NCI-H345 (cell line): ENCODE measurements around the gene TFCP2.
A peak's percentile ranks its signal among the peaks of the same experiment; 100 is the strongest.

Source experiments
- DNase-seq: peaks from one replicate; lab custom pipeline; 2025; lab: John Stamatoyannopoulos, UW

TFCP2 gene

GRCh38 chr12:51196547-51196946 lies 23.6 kb upstream of the TFCP2 start:
- no peak for DNase-seq

GRCh38 chr12:51195841-51196240 lies 22.9 kb upstream of the TFCP2 start:
- DNase-seq: no peak

GRCh38 chr12:51192284-51192671 lies 19.3 kb upstream of the TFCP2 start:
- no peak for DNase-seq

- no peak for DNase-seq
Measured at GRCh38 chr12:51191516-51192283, 18.8 kb upstream of the TFCP2 start.

GRCh38 chr12:51190820-51191219 lies 17.9 kb upstream of the TFCP2 start:
- no peak for DNase-seq

GRCh38 chr12:51189790-51190355 lies 16.9 kb upstream of the TFCP2 start:
- no peak for DNase-seq

- DNase-seq: no peak
Measured at GRCh38 chr12:51188359-51189051, 15.6 kb upstream of the TFCP2 start.

- no peak for DNase-seq
Measured at GRCh38 chr12:51187370-51187987, 14.5 kb upstream of the TFCP2 start.

- no peak for DNase-seq
Measured at GRCh38 chr12:51186465-51187085, 13.6 kb upstream of the TFCP2 start.

- no peak for DNase-seq
Measured at GRCh38 chr12:51185171-51185717, 12.3 kb upstream of the TFCP2 start.

- peak; percentile 76 for DNase-seq
Measured at GRCh38 chr12:51183816-51184215, 10.9 kb upstream of the TFCP2 start.

- DNase-seq: no peak
Measured at GRCh38 chr12:51183349-51183748, 10.4 kb upstream of the TFCP2 start.

- no peak for DNase-seq
Measured at GRCh38 chr12:51181558-51181957, 8.6 kb upstream of the TFCP2 start.

GRCh38 chr12:51177897-51178296 lies 5.0 kb upstream of the TFCP2 start:
- no peak for DNase-seq

- no peak for DNase-seq
Measured at GRCh38 chr12:51174501-51174900, 1.6 kb upstream of the TFCP2 start.

- DNase-seq: no peak
Measured at GRCh38 chr12:51171884-51172514, 936 bp downstream of the TFCP2 start.

- DNase-seq: no peak
Measured at GRCh38 chr12:51163795-51164194, 9.1 kb downstream of the TFCP2 start.

GRCh38 chr12:51162217-51162616 lies 10.7 kb downstream of the TFCP2 start:
- DNase-seq: no peak

GRCh38 chr12:51160814-51161459 lies 12.0 kb downstream of the TFCP2 start:
- DNase-seq: no peak

GRCh38 chr12:51156245-51156765 lies 16.6 kb downstream of the TFCP2 start:
- DNase-seq: no peak

GRCh38 chr12:51152953-51153352 lies 20.0 kb downstream of the TFCP2 start:
- DNase-seq: no peak
